K562 (cell line): ENCODE data around the gene DOCK4. TPM values are rescaled to one million over a fixed set of nuclear protein-coding genes. Genes with fewer than 3 reads are reported as not detected.

Source experiments
- ATAC-seq: fragments of 200-7000 bp; cut with Tn5 transposase; 3 replicates; pipeline ENCODE4 v1.9.1; 2020; ENCODE audit warnings: moderate library complexity
- BruUV-seq: library from RNA; stranded (reverse); fragments of 400-500 nt; replicated peaks from 2 replicates; lab custom pipeline; 2021; lab: Mats Ljungman, UMichigan
- CTCF ChIA-PET: fragments of 300-600 bp; formaldehyde crosslinking; extraction: SDS; loops from one replicate; lab custom pipeline; 2021; ENCODE audit warnings: low intra/inter-chr PET ratio; lab: Yijun Ruan, JAX
- POLR2A ChIA-PET: fragments of 300-600, 350-650 bp; sonication (Branson Sonifier 250); formaldehyde crosslinking; extraction: SDS; loops from one replicate; lab custom pipeline; 2021; ENCODE audit warnings: antibody characterized with exemption, inconsistent platforms; lab: Yijun Ruan, JAX
- DNase-seq, 4 experiments: peaks; one replicate each; pipeline versions ENCODE4 v3.0.0 to v3.0.0-alpha.2; 2011 to 2018; ENCODE audit warnings: low spot score in 3 of 4, mixed read lengths in 3 of 4; ENCODE audit errors: extremely low read depth in 1 of 4
- FAIRE-seq: peaks from 2 replicates; lab custom pipeline; 2011; peaks lifted over from hg19 to GRCh38; lab: Jason Lieb, UNC
- H2AFZ ChIP-seq: 2 replicates; pipeline ENCODE4 v1.6.0; 2011; ENCODE audit warnings: low read depth, low read length, control low read depth, inconsistent platforms
- H3K27ac ChIP-seq: fragments of 200-600 bp; 3 replicates; pipeline ENCODE4 v1.8.0; 2011; ENCODE audit warnings: low read depth, mild to moderate bottlenecking, control low read depth, inconsistent platforms, low read length, moderate library complexity, mixed read lengths; ENCODE audit errors: extremely low read depth
- H3K27me3 ChIP-seq, 2 experiments: fragments of 300-600 bp in 1 of 2; 2 replicates in 1 of 2; 3 replicates in 1 of 2; pipeline versions ENCODE4 v1.6.0 to v1.8.0; 2011; ENCODE audit warnings: inconsistent platforms in 2 of 2, low read length in 2 of 2, mild to moderate bottlenecking in 1 of 2, mixed read lengths in 1 of 2, moderate library complexity in 1 of 2; ENCODE audit not compliant: control insufficient read depth in 2 of 2, insufficient read depth in 2 of 2
- H3K36me3 ChIP-seq: fragments of 300-600 bp; 3 replicates; pipeline ENCODE4 v1.8.0; 2011; ENCODE audit warnings: mild to moderate bottlenecking, low read length, inconsistent platforms; ENCODE audit not compliant: control insufficient read depth, insufficient read depth
- H3K4me1 ChIP-seq, 2 experiments: fragments of 200-600 bp in 1 of 2; replicated peaks in 1 of 2; 2 replicates in 1 of 2; 3 replicates in 1 of 2; pipeline versions ENCODE4 v1.5.1 to v1.8.0; 2011; ENCODE audit warnings: inconsistent platforms in 2 of 2, low read length in 2 of 2, mild to moderate bottlenecking in 1 of 2, mixed read lengths in 1 of 2, moderate library complexity in 1 of 2; ENCODE audit not compliant: control insufficient read depth in 2 of 2, insufficient read depth in 2 of 2
- H3K4me2 ChIP-seq: 2 replicates; pipeline ENCODE4 v1.6.1; 2011; ENCODE audit warnings: low read length, control low read depth, inconsistent platforms, mixed read lengths; ENCODE audit not compliant: insufficient read depth
- H3K4me3 ChIP-seq: fragments of 200-600 bp; sonication (generic), shearing (Covaris generic); 2 replicates; pipeline ENCODE4 v1.5.1; 2016; ENCODE audit warnings: control low read depth, inconsistent platforms
- H3K79me2 ChIP-seq: fragments of 200-600 bp; 3 replicates; pipeline ENCODE4 v1.8.0; 2011; ENCODE audit warnings: low read length, inconsistent platforms; ENCODE audit not compliant: control insufficient read depth, insufficient read depth
- H3K9ac ChIP-seq, 2 experiments: 2 replicates each; pipeline versions ENCODE4 v1.6.0 to v1.6.1; 2011; ENCODE audit warnings: low read depth in 2 of 2, low read length in 2 of 2, control low read depth in 1 of 2, inconsistent platforms in 1 of 2, mild to moderate bottlenecking in 1 of 2, mixed read lengths in 1 of 2; ENCODE audit not compliant: insufficient read depth in 1 of 2
- H3K9me1 ChIP-seq: one replicate; pipeline ENCODE4 v1.6.0; 2011; ENCODE audit warnings: inconsistent platforms, mild to moderate bottlenecking, low read length, moderate library complexity; ENCODE audit not compliant: control insufficient read depth, insufficient read depth
- H3K9me3 ChIP-seq: replicated peaks from 2 replicates; pipeline ENCODE4 v1.5.1; 2011; ENCODE audit warnings: low read depth, low read length, inconsistent platforms; ENCODE audit not compliant: control insufficient read depth, insufficient read depth
- H4K20me1 ChIP-seq: replicated peaks from 2 replicates; pipeline ENCODE4 v1.6.1; 2011; ENCODE audit warnings: low read length, inconsistent platforms, mixed read lengths; ENCODE audit not compliant: control insufficient read depth, insufficient read depth
- BMI1 ChIP-seq: fragments of 150-350 bp; IDR thresholded peaks from 2 replicates; pipeline ENCODE4 v1.6.1; 2014; ENCODE audit warnings: low read length
- CBFB ChIP-seq: sonication (generic); formaldehyde crosslinking; IDR thresholded peaks from 2 replicates; pipeline ENCODE4 v1.4.0; 2020; ENCODE audit warnings: mild to moderate bottlenecking, missing genetic modification reagents
- CHD1 ChIP-seq: fragments of 200-600 bp; sonication (generic); IDR thresholded peaks from one replicate; pipeline ENCODE4 v1.6.1; 2012; ENCODE audit warnings: mild to moderate bottlenecking, moderate library complexity, low read length, inconsistent platforms
- ELF2 ChIP-seq: fragments of 250-450 bp; sonication (Bioruptor Pico); IDR thresholded peaks from 2 replicates; pipeline ENCODE4 v1.5.0; 2021; ENCODE audit warnings: mild to moderate bottlenecking
- ESRRA ChIP-seq: fragments of 450-650 bp; IDR thresholded peaks from 2 replicates; pipeline ENCODE4 v1.6.1; 2014; ENCODE audit warnings: low read depth, mild to moderate bottlenecking, moderate library complexity, borderline replicate concordance
- ETS1 ChIP-seq: conservative IDR thresholded peaks from 2 replicates; pipeline ENCODE4 v1.6.1; 2011; ENCODE audit warnings: low read depth, mild to moderate bottlenecking, low read length; ENCODE audit not compliant: control insufficient read depth
- EZH2 ChIP-seq: IDR thresholded peaks from 2 replicates; pipeline ENCODE4 v1.6.1; 2012; ENCODE audit warnings: low read depth, mild to moderate bottlenecking, inconsistent platforms, low read length, borderline replicate concordance
- FOXM1 ChIP-seq, 2 experiments: fragments of 450-650 bp in 1 of 2; sonication (generic) in 1 of 2; formaldehyde crosslinking in 1 of 2; IDR thresholded peaks; 2 replicates each; pipeline versions ENCODE4 v1.6.1 to v1.9.0; 2017 to 2022; ENCODE audit warnings: low read depth in 2 of 2, mild to moderate bottlenecking in 2 of 2, missing genetic modification reagents in 1 of 2, moderate library complexity in 1 of 2
- FOXP4 ChIP-seq: sonication (generic); formaldehyde crosslinking; IDR thresholded peaks from 2 replicates; pipeline ENCODE4 v1.8.0; 2022; ENCODE audit warnings: mild to moderate bottlenecking, missing genetic modification reagents, borderline replicate concordance
- IFI16 ChIP-seq: fragments of 250-450 bp; sonication (Bioruptor Pico); IDR thresholded peaks from 2 replicates; pipeline ENCODE4 v2.1.2; 2022; ENCODE audit warnings: mild to moderate bottlenecking, inconsistent platforms
- KDM4B ChIP-seq, 2 experiments: fragments of 450-650 bp in 1 of 2; sonication (generic) in 1 of 2; IDR thresholded peaks; 2 replicates each; pipeline ENCODE4 v1.6.1; 2016 to 2017; ENCODE audit warnings: borderline replicate concordance in 2 of 2, antibody characterized with exemption in 1 of 2, low read depth in 1 of 2, mild to moderate bottlenecking in 1 of 2
- MAFF ChIP-seq: IDR thresholded peaks from 2 replicates; pipeline ENCODE4 v1.6.1; 2012; ENCODE audit warnings: low read length, improper control_type of control experiment
- NELFE ChIP-seq: IDR thresholded peaks from 2 replicates; pipeline ENCODE4 v1.6.1; 2011; ENCODE audit warnings: mild to moderate bottlenecking; ENCODE audit not compliant: insufficient read depth, insufficient read length
- NR2C2 ChIP-seq, 2 experiments: fragments of 200-800 bp in 1 of 2; sonication (Bioruptor generic) in 1 of 2; sonication (generic) in 1 of 2; formaldehyde crosslinking in 1 of 2; IDR thresholded peaks; 2 replicates each; pipeline versions ENCODE4 v1.6.1 to v1.8.0; 2016 to 2022; ENCODE audit warnings: mild to moderate bottlenecking in 1 of 2, missing compliant biosample characterization in 1 of 2, missing genetic modification characterization in 1 of 2, missing genetic modification reagents in 1 of 2
- NR3C1 ChIP-seq: sonication (generic); formaldehyde crosslinking; IDR thresholded peaks from 2 replicates; pipeline ENCODE4 v1.8.1; 2022; ENCODE audit warnings: missing genetic modification reagents
- PTTG1 ChIP-seq: fragments of 450-650 bp; IDR thresholded peaks from 2 replicates; pipeline ENCODE4 v1.6.1; 2016; ENCODE audit warnings: low read depth, mild to moderate bottlenecking, missing genetic modification characterization, missing compliant biosample characterization
- ZNF511 ChIP-seq: sonication (generic); formaldehyde crosslinking; IDR thresholded peaks from 2 replicates; pipeline ENCODE4 v1.8.0; 2022; ENCODE audit warnings: mild to moderate bottlenecking, missing genetic modification reagents
- ZNF644 ChIP-seq: fragments of 200-800 bp; sonication (Bioruptor generic); IDR thresholded peaks from 2 replicates; pipeline ENCODE4 v1.6.1; 2016; ENCODE audit warnings: low read depth, missing genetic modification characterization, missing compliant biosample characterization
- ZNF717 ChIP-seq: fragments of 250-450 bp; sonication (Bioruptor Pico); IDR thresholded peaks from 2 replicates; pipeline ENCODE4 v1.5.0; 2021
- WGBS: fragments of 100-300 bp; shearing (Covaris generic); methylation state at CpG from one replicate; pipeline ENCODE4 v1.1.6; 2016; ENCODE audit warnings: low coverage, mixed read lengths; ENCODE audit not compliant: insufficient coverage; ENCODE audit errors: missing lambda C conversion rate; 5-methylcytosine and 5-hydroxymethylcytosine counted together
- in situ Hi-C: fragments of 300-500 bp; cut with MboI; formaldehyde crosslinking; loops from 4 replicates; pipeline ENCODE4 v1.15.0; 2018; ENCODE audit warnings: inconsistent platforms, mixed read lengths
- intact Hi-C: fragments of 100-400 bp; cut with micrococcal nuclease; formaldehyde crosslinking; loops from 2 replicates; pipeline ENCODE4 v1.14.2; 2022
- polyA plus RNA-seq, 8 experiments: library from polyadenylated mRNA; depleted of rRNA in 4 of 8; stranded (reverse) in 5 of 8; unstranded in 3 of 8; fragments of >200 nt; fragmentation: Nextera tagmentation in 2 of 8; fragmentation: Illumina TruSeq in 1 of 8; extraction: Ambion mirVana in 2 of 8; extraction: Trizol in 1 of 8; gene quantifications; 2 replicates each; pipeline versions ENCODE4 v1.2.1 to v1.2.3, GENCODE V29; 2011 to 2014; ENCODE audit warnings: inconsistent platforms in 1 of 8, missing spikeins in 1 of 8
- total RNA-seq, 7 experiments: library from RNA; depleted of rRNA in 6 of 7; stranded (reverse); fragments of >200 nt in 6 of 7; fragmentation: Illumina TruSeq in 2 of 7; extraction: Trizol in 2 of 7; gene quantifications; 2 replicates each; pipeline versions ENCODE4 v1.2.1 to v1.2.3, GENCODE V29; 2011 to 2021; ENCODE audit warnings: low replicate concordance in 1 of 7

The DOCK4 gene
- total and polyA plus RNA-seq, 9 of the 15 experiments (the other 6 are each of a cell fraction or from before 2014, with no cell fraction given), result 0.42 to 5.7 (median 2.3) TPM

- no peak overlapping the region for H3K4me3 ChIP-seq
- H3K9me3 ChIP-seq, result no peaks in the 10 kb centered on the region
- no peak for ATAC-seq
- 0% methylated on average over 4 of the region's 4 CpGs for WGBS
- H3K79me2 ChIP-seq, result no peaks in the 10 kb centered on the region
- no peaks in the 10 kb centered on the region for H3K9me1 ChIP-seq
- 0 out of 5 replicates have a peak, but pooled peaks cover 0 to 4% of the 10 kb centered on the region in 2 experiments for H3K27me3 ChIP-seq
- no peak overlapping the region for H3K4me2 ChIP-seq
- no peak for FAIRE-seq
- DNase-seq, result no peak
- H3K4me1 ChIP-seq, result no peaks in the 10 kb centered on the region
- H3K36me3 ChIP-seq, result no peaks in the 10 kb centered on the region
- CTCF ChIA-PET, result no interaction called here
- POLR2A ChIA-PET, result interaction anchor here (0.6 to 1.3 kb wide), 3 partner anchors 12 to 189 kb away, joined by 3 read pairs; no protein-coding TSS in a partner anchor
- H2AFZ ChIP-seq, result no peak overlapping the region
- no peak overlapping the region for H3K27ac ChIP-seq
- intact Hi-C loops, result no loop called here
- H4K20me1 ChIP-seq, result no peaks in the 10 kb centered on the region
- no peak overlapping the region for H3K9ac ChIP-seq
- in situ Hi-C loops, result no loop called here
- BruUV-seq, result no TSS peak
- TF ChIP-seq CHD1 (no peak), NELFE (no peak), CBFB (CRISPR knock-in tag) (no peak), ZNF644 (no peak), MAFF (no peak), PTTG1 (tag) (no peak), FOXP4 (no peak), NR3C1 (CRISPR knock-in tag) (no peak), ZNF511 (CRISPR knock-in tag) (no peak), KDM4B (IDR thresholded peaks at IDR 0.05; ENCODE audit: borderline replicate concordance in 2 of 2, low read depth in 1 of 2) (no peak), IFI16 (no peak), ESRRA (no peak), ZNF717 (CRISPR knock-in tag) (no peak), FOXM1 (IDR thresholded peaks at IDR 0.05; ENCODE audit: low read depth) (no peak), FOXM1 (CRISPR knock-in tag; IDR thresholded peaks at IDR 0.05; ENCODE audit: low read depth) (no peak), ETS1 (no peak), ELF2 (no peak), NR2C2 (CRISPR knock-in tag; IDR thresholded peaks at IDR 0.05) (no peak), NR2C2 (tag; IDR thresholded peaks at IDR 0.05) (no peak), EZH2 (no peak), BMI1 (no peak)
Measured at GRCh38 chr7:112136271-112137008, 69.8 kb downstream of the DOCK4 start.
